ENCODE data around the gene PRAF2.
A peak's percentile ranks its signal among the peaks of the same experiment; 100 is the strongest.

Gene PRAF2

GRCh38 chrX:49073601-49074575 lies at the start of gene PRAF2:
Gene PRAF2, minus strand, starts transcription at chrX:49074002. Its CDS starts 15 bp downstream, at chrX:49073987.
- DNase-seq: peak; percentile 78

- DNase-seq: no peak
These were observed 48.7 kb upstream of the PRAF2 start for GRCh38 chrX:49122499-49122898.

- DNase-seq: no peak
These were observed 46.3 kb upstream of the PRAF2 start for GRCh38 chrX:49120091-49120490.

- no peak for DNase-seq
These were observed 43.8 kb upstream of the PRAF2 start for GRCh38 chrX:49117581-49117980.

- no peak for DNase-seq
These were observed 42.9 kb upstream of the PRAF2 start for GRCh38 chrX:49116716-49117115.

GRCh38 chrX:49116076-49116475 lies 42.3 kb upstream of the PRAF2 start:
- no peak for DNase-seq

GRCh38 chrX:49111791-49112190 lies 38.0 kb upstream of the PRAF2 start:
- DNase-seq: no peak

GRCh38 chrX:49110417-49110816 lies 36.6 kb upstream of the PRAF2 start:
- no peak for DNase-seq

- no peak for DNase-seq
These were observed 34.8 kb upstream of the PRAF2 start for GRCh38 chrX:49108641-49109040.

- DNase-seq: no peak
These were observed 33.1 kb upstream of the PRAF2 start for GRCh38 chrX:49106930-49107329.

GRCh38 chrX:49106296-49106695 lies 32.5 kb upstream of the PRAF2 start:
- DNase-seq: no peak

- DNase-seq: no peak
These were observed 29.8 kb upstream of the PRAF2 start for GRCh38 chrX:49103637-49104036.

- no peak for DNase-seq
These were observed 28.4 kb upstream of the PRAF2 start for GRCh38 chrX:49102190-49102589.

GRCh38 chrX:49101629-49101984 lies 27.8 kb upstream of the PRAF2 start:
- no peak for DNase-seq

GRCh38 chrX:49100704-49101628 lies 27.2 kb upstream of the PRAF2 start:
- DNase-seq: peak; percentile 85

- DNase-seq: no peak
These were observed 22.6 kb upstream of the PRAF2 start for GRCh38 chrX:49096419-49096818.

- DNase-seq: no peak
These were observed 15.8 kb upstream of the PRAF2 start for GRCh38 chrX:49089553-49089952.

GRCh38 chrX:49082271-49082871 lies 8.6 kb upstream of the PRAF2 start:
- DNase-seq: no peak

GRCh38 chrX:49079489-49080428 lies 6.0 kb upstream of the PRAF2 start, which contains the start of gene WDR45:
Gene WDR45, minus strand, starts transcription at chrX:49079887. Its CDS starts 1,792 bp downstream, at chrX:49078095.
- peak; percentile 28 for DNase-seq

GRCh38 chrX:49077941-49078340 lies 4.1 kb upstream of the PRAF2 start:
- no peak for DNase-seq

GRCh38 chrX:49075347-49075746 lies 1.5 kb upstream of the PRAF2 start:
- DNase-seq: no peak

GRCh38 chrX:49072712-49073095 lies 1.1 kb downstream of the PRAF2 start:
- no peak for DNase-seq
